H1 (cell line): ENCODE data around the gene CPTP.

Source experiments
- CHD1 ChIP-seq: IDR thresholded peaks from 2 replicates; pipeline ENCODE4 v1.6.1; 2012; ENCODE audit warnings: low read depth, low read length, improper control_type of control experiment
- CTCF ChIP-seq, 3 experiments: IDR thresholded peaks; 1 replicate in 2 of 3; 2 replicates in 1 of 3; pipeline versions ENCODE4 v1.5.1 to v1.6.1; 2011; ENCODE audit warnings: low read length in 3 of 3, mild to moderate bottlenecking in 3 of 3, inconsistent platforms in 2 of 3, low read depth in 1 of 3, moderate library complexity in 1 of 3; ENCODE audit not compliant: insufficient read depth in 1 of 3; ENCODE audit errors: control extremely low read depth in 1 of 3
- HDAC2 ChIP-seq, 2 experiments: fragments of 300-600 bp in 1 of 2; sonication (generic) in 1 of 2; IDR thresholded peaks; 2 replicates each; pipeline ENCODE4 v1.6.1; 2011 to 2012; ENCODE audit warnings: low read depth in 2 of 2, low read length in 2 of 2, mild to moderate bottlenecking in 2 of 2, moderate library complexity in 2 of 2, borderline replicate concordance in 1 of 2, inconsistent platforms in 1 of 2
- KDM1A ChIP-seq: fragments of 200-600, 300-600 bp; sonication (generic); IDR thresholded peaks from 2 replicates; pipeline ENCODE4 v1.7.1; 2016; ENCODE audit warnings: mild to moderate bottlenecking, low read length, borderline replicate concordance
- KDM4A ChIP-seq: IDR thresholded peaks from one replicate; pipeline ENCODE4 v1.7.1; 2012; ENCODE audit warnings: low read depth, mild to moderate bottlenecking, moderate library complexity, low read length, inconsistent platforms; ENCODE audit not compliant: severe bottlenecking
- MAX ChIP-seq: IDR thresholded peaks from 2 replicates; pipeline ENCODE4 v1.6.1; 2012; ENCODE audit warnings: inconsistent platforms
- NRF1 ChIP-seq: IDR thresholded peaks from 2 replicates; pipeline ENCODE4 v1.6.1; 2011; ENCODE audit warnings: mild to moderate bottlenecking, low read depth, low read length, improper control_type of control experiment
- POLR2A ChIP-seq, 2 experiments: IDR thresholded peaks; 1 replicate in 1 of 2; 2 replicates in 1 of 2; pipeline ENCODE4 v1.6.1; 2011; ENCODE audit warnings: low read depth in 2 of 2, low read length in 2 of 2, mild to moderate bottlenecking in 2 of 2; ENCODE audit errors: control extremely low read depth in 1 of 2
- POLR2AphosphoS5 ChIP-seq: IDR thresholded peaks from 2 replicates; pipeline ENCODE4 v1.6.1; 2011; ENCODE audit warnings: low read depth, low read length
- RFX5 ChIP-seq: IDR thresholded peaks from 2 replicates; pipeline ENCODE4 v1.6.1; 2011; ENCODE audit warnings: low read depth, low read length, improper control_type of control experiment, borderline replicate concordance
- RNF2 ChIP-seq: fragments of 200-900, 300-1000 bp; sonication (generic); IDR thresholded peaks from 2 replicates; pipeline ENCODE4 v1.7.1; 2016; ENCODE audit warnings: borderline replicate concordance, low read depth, mild to moderate bottlenecking, antibody characterized with exemption, low read length; ENCODE audit not compliant: poor library complexity, severe bottlenecking; ENCODE audit errors: missing control alignments
- YY1 ChIP-seq: IDR thresholded peaks from 2 replicates; pipeline ENCODE4 v1.6.1; 2011; ENCODE audit warnings: low read depth, mild to moderate bottlenecking, low read length
- ZNF274 ChIP-seq: IDR thresholded peaks from 2 replicates; pipeline ENCODE4 v1.7.0; 2012; ENCODE audit warnings: low read length, borderline replicate concordance; ENCODE audit errors: extremely low read depth
- TF ChIP-seq, protein P1 (sequence below): IDR thresholded peaks from 2 replicates; pipeline ENCODE4 v1.6.1; 2011; ENCODE audit warnings: low read depth, mild to moderate bottlenecking, low read length; ENCODE audit not compliant: insufficient read depth

DNA sequence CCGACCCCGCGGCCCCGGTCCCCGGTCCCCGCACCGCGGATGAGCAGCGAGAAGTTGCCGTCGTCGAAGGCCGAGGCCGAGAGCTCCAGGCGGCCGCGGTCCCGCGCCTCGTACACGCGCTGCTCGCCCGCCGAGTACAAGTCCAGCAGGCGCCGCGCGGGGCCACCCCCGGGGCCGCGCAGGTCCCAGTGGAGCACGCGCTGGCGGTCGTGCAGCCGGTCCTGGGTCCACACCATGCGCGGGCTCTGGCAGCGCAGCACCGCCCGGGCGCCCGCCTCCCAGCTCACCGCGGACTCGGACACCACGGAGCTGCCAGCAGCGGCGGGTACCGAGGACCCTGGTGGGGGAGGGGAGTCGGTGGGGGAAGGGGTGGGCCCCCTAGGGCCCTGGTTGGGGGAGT is 30.8 kb downstream of the CPTP start:
- TF ChIP-seq YY1: no peak
- TF ChIP-seq MAX: peak; percentile 66
- no peak for TF ChIP-seq ZNF274
- TF ChIP-seq KDM1A: no peak
- TF ChIP-seq CTCF (IDR thresholded peaks at IDR 0.05; ENCODE audit: control extremely low read depth in 1 of 3, insufficient read depth in 1 of 3, low read depth in 1 of 3, low read length in 3 of 3): no peak
- TF ChIP-seq RNF2: no peak
- TF ChIP-seq NRF1: no peak
- no peak for TF ChIP-seq KDM4A
- no peak for TF ChIP-seq RFX5
- TF ChIP-seq POLR2A (IDR thresholded peaks at IDR 0.05; ENCODE audit: control extremely low read depth in 1 of 2, low read depth in 2 of 2, low read length in 2 of 2): no peak
- TF ChIP-seq POLR2AphosphoS5: no peak
- TF ChIP-seq CHD1: no peak
- no peak for TF ChIP-seq HDAC2 (IDR thresholded peaks at IDR 0.05; ENCODE audit: borderline replicate concordance in 1 of 2, low read depth in 2 of 2, low read length in 2 of 2)
- TF ChIP-seq, protein P1, sequence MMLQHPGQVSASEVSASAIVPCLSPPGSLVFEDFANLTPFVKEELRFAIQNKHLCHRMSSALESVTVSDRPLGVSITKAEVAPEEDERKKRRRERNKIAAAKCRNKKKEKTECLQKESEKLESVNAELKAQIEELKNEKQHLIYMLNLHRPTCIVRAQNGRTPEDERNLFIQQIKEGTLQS: no peak
